Measurements from ENCODE around the gene NUDT3.
A peak's percentile ranks its signal among the peaks of the same experiment; 100 is the strongest.
"Not testable (repeated sequence)": the region's sequence is repeated elsewhere in the genome, so short reads cannot be mapped to it uniquely, and the experiment has no call there.

Gene NUDT3

DNA sequence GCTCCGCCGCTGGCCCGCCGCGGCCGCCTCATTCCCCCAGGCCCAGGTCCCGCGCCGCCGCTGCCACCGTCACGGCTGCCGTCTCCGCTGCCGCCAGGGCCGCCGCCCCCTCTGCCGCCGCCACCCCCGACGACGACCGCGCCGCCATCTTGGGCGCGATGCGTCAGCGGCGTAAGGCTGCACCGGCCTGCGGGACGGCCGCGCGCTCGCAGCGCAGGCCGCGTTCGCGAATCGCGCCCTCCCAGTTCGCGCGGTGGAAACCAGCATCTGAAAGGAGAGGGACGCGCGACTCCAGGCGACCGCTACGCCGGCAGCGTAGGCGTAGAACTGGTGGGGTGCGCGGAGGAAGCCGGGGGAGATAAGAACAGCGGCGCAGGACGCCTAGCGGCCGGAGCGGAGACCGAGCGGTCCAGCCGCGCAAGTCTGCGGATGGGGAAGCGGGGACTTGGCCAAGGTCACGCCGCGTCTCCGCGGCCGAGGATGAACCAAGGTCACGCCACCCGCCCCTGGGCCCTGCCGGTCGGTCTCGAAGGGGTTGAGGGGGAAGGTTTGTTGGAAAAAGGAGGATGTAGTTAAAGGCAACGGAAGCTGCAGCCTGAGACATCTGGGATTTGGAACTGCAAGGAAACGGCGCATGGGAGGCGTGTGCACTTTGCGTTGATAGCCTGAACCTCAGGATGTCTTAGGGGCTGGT lies at the start of gene NUDT3:
TSS of gene NUDT3 (minus strand) at position 173 of the 694 bp plus-strand sequence. CDS start 307 bp downstream, outside the sequence.
- peak; percentile 92 for DNase-seq (ENCODE audit: low read depth)

DNA sequence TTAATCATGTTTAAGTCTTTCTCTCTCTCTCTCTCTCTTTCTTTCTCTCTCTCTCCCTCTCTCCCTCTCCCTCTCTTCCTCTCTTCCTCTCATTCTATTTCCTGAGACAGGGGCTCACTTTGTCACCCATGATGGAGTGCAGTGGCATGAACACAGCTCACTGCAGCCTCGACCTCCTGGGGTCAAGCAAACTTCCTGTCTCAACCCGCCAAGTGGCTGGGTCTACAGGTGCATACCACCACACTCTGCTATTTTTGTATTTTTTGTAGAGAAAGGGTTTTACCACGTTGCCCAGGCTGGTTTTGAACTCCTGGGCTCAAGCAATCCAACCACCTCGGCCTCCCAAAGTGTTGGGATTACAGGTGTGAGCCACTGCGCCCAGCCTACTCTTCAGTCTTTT lies 49.1 kb upstream of the NUDT3 start:
- no peak for DNase-seq (ENCODE audit: low read depth)

DNA sequence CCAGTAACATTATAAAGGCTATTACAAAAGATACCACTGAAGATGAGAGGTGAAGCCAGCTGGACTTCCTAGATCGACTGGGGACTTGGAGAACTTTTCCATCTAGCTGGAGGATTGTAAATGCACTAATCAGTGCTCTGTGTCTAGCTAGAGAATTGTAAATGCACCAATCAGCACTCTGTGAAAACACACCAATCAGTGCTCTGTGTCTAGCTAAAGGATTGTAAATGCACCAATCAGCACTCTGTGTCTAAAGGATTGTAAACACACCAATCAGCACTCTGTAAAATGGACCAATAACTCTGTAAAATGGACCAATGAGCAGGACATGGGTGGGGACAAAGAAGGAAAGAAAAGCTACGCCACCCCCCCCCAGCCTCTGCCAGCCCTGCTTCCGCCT lies 47.0 kb upstream of the NUDT3 start:
- no peak for DNase-seq (ENCODE audit: low read depth)

DNA sequence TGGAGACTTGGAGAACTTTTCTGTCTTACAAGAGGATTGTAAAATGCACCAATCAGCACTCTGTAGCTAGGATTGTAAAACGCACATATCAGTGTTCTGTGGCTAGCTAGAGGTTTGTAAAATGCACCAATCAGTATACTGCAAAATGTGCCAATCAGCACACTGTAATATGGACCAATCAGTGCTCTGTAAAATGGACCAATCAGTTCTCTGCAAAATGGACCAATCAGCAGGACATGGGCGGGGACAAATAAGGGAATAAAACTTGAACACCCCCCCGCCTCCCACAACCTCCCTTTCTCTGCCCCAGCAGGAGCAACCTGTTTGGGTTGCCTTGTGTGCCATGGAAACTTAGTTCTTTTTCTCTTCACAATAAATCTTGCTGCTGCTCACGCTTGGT lies 46.2 kb upstream of the NUDT3 start:
- DNase-seq (ENCODE audit: low read depth): no peak

DNA sequence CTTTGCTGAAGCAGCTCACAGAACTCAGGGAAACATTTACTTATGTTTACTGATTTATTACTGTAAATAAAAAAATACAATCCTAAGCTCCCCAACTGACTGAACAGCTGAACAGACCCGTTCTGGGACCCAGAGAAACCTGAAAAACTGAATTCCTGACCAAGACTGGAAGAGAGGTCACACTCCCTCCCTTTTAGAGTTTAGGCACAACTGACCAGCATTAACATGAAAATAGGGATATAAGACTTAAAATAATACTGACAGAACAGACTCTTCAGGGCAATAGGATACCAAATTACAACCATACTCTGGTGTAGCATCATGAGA lies 45.1 kb upstream of the NUDT3 start:
- no peak for DNase-seq (ENCODE audit: low read depth)

DNA sequence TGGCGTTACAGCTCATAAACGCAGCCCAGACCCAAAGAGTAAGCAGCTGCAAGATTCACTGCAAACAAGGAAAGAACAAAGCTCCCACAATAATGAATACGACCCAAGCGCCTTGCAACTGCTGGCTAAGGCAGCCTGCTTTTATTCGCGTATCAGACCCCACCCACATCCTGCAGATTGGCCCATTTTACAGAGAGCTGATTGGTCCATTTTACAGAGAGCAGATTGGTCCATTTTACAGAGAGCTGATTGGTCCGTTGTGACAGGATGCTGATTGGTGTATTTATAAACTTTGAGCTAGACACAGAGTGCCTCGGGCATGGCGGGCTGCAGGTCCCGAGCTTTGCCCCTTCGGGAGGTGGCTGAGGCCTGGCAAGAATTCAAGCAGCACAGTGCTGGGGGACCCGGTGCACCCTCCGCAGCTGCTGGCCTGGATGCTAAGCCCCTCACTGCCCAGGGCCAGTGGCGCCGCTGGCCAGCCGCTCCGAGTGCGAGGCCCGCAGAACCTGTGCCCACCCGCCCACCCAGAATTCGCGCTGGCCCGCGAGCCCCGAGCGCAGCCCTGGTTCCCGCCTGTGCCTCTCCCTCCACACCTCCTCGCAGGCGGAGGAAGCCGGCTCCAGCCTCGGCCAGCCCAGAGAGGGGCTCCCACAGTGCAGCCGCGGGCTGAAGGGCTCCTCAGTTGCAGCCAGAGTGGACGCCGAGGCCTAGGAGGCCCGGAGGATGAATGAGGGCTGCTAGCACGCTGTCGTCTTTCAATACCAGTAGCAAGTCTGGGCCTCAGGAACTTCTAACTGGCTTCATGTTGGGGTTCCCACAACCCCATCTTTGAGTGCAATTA lies 44.6 kb upstream of the NUDT3 start:
- no peak for DNase-seq (ENCODE audit: low read depth)

DNA sequence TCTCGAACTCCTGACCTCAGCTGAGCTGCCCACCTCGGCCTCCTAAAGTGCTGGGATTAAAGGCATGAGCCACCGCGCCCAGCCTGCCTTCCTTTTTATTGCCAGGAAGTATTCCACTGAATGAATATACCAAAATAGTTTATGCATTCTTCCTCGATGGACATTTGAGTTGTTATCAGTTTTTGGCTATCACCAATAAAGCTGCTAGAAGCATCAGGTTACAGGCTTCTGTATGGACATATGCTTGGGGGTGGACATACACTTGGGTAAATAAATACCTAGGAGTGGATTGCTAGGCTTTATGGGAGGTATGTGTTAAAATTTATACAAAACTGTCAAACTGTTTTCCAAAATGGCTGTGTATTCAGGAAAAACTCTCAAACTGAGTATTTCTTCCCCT lies 43.4 kb upstream of the NUDT3 start:
- DNase-seq (ENCODE audit: low read depth): no peak

DNA sequence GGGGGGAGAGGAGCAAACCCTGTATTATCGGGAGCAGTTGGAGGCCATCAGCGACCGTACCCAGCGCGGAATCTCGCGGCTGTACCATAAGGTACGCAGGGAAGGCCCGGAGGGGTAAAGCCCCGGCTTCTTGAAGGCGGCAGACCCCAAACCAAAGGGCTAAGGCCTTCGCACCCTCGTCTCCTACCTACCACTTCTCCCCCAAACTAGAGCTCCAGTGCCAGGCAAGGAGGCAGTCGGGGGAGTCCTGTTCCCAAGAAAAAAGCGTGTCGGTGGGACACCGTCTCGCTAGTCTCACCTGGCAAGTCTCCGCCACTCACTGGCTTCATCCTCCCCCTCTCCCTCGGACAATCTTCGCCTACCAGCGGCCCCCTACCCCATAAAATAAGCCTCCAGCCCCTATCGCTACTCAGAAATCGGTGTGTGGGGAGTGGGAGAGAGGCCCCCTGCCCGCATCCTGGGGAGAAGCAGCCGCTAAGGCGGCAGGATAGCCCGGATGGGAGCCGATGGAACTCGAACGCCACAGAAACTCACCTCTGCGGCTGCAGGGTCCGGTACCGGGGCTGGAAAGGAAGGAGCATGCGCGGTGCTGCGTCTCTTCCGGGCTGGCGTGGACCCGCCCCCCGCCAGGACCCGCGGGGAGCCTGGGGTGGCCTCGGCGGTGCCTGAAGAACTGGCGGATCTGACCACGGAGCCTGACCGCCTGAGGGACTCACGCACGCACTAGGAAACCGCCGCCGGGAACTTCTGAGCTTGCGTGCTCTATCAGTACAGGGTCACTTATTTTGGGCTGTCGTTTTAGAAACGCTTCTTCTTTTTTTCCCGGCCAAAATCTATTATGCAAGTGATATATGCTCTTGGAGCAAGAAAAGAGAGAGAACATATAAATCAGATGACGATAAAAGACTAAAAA lies 33.3 kb upstream of the NUDT3 start, which contains the start of gene RPS10:
TSS of gene RPS10 (minus strand) at position 572 of the 913 bp plus-strand sequence. CDS start 848 bp downstream, outside the sequence.
- peak; percentile 80 for DNase-seq (ENCODE audit: low read depth)

DNA sequence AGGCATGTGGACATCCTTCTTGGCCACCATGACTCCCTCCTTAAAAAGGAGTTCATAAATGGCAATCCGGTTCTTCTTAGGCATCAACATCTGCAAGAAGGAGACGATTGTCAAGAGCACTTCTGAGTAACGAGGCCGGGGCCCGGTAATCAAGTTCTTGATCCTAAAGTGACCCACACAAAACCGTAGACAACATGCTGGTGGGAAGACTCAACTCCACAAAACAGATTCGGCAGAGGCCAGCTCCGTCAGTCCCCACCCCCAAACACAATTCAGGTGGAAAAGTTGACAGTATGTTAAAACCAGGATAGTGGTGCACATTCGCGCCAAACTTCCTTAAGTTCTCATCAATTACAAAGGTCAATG lies 32.6 kb upstream of the NUDT3 start:
- no peak for DNase-seq (ENCODE audit: low read depth)

DNA sequence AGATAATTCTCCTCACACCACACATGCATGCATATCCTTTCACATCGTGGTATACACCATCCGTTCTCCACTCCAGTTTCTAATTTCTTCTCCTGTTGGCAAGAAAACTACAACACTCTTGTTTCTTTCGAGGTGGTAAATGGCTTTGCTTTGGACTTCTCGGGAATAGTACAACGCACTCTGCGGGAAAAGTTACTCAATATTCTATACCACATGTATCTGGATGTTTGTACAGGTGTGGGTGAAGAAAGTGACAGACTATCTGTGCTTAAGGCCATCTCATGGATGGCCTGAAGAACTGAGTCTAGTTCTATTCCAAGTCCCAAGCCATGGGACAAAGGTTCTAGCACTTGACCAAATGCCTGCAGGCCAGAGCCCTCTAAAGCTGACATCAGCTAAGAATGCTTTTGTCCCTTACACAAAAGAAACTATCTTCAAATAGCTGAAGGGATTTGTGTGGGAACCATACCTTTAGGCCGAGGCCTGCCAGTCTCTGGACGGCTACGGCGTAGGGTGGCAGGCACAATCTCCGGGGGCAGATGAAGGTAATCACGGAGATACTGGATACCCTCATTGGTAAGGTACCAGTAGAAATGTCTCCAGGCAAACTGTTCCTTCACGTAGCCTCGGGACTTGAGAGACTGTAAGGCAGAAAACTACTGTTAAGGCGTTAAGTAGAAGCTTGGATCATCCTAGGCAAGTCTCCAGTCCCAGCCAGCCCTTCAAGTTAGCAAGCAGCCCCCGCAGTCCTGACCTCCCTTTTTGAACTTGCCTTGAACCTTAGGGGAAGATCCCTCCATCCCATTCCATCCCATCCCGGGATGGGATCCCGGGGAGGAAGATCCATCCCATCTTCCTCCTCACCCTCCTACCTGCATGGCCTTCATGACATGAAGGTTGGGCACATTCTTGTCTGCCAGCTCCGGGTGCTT lies 32.0 kb upstream of the NUDT3 start:
- no peak for DNase-seq (ENCODE audit: low read depth)

DNA sequence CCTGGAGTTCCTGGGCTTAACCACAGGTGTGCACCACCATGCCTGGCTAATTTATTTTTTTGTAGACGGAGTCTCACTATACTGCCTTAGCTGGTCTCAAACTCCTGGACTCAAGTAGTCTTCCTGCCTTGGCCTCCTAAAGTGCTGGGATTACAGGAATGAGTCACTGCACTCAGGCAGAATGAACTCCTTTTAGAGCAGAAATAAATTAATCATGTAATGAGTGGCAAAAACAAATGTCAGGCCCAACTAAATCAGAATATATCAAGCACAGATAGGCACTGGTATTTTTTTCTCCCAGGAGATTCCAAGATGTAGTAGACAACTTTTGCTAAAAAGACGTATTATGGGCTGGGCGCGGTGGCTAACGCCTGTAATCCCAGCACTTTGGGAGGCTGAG lies 30.8 kb upstream of the NUDT3 start:
- DNase-seq (ENCODE audit: low read depth): no peak

DNA sequence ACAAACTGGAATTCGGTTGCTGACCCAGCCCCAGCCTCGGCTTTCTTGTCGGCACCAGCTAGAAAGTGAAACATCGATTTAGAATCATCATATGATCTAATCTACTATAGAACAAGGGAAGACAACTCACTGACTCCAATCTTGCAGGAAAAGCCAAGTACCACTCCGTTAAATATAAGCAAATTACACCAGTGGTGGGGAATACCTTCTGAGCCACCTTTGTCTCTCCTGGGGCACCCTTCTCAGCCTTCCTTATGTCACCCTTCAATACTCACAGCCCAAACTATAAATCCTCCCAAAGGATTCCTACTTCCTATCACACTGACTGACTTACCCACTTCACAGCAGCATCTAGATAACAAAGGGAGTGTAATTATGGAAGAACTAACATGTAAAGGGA lies 25.9 kb upstream of the NUDT3 start:
- no peak for DNase-seq (ENCODE audit: low read depth)

DNA sequence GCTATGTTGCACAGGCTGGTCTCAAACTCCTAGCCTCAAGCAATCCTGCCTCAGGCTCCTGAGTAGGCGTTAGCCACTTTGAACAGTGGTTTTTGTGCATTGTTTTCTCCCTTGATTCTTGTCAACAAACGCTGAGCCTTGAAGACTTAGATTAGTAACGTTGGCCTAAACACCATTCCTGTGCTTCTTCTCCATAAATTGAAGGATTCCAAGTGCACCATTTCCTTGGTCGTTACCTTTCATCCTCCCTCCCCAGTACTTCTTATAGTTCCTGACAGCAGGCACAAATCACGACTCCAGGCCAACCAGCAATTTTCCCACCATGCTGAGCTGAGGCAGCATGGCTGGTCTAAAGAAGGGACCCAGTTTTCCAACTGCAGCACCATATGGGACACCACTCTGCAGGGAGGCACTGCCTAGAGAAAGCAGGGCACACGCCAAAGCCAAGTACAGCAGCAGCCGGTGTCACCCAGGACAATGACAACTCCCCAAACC lies 24.5 kb upstream of the NUDT3 start:
- DNase-seq (ENCODE audit: low read depth): no peak

DNA sequence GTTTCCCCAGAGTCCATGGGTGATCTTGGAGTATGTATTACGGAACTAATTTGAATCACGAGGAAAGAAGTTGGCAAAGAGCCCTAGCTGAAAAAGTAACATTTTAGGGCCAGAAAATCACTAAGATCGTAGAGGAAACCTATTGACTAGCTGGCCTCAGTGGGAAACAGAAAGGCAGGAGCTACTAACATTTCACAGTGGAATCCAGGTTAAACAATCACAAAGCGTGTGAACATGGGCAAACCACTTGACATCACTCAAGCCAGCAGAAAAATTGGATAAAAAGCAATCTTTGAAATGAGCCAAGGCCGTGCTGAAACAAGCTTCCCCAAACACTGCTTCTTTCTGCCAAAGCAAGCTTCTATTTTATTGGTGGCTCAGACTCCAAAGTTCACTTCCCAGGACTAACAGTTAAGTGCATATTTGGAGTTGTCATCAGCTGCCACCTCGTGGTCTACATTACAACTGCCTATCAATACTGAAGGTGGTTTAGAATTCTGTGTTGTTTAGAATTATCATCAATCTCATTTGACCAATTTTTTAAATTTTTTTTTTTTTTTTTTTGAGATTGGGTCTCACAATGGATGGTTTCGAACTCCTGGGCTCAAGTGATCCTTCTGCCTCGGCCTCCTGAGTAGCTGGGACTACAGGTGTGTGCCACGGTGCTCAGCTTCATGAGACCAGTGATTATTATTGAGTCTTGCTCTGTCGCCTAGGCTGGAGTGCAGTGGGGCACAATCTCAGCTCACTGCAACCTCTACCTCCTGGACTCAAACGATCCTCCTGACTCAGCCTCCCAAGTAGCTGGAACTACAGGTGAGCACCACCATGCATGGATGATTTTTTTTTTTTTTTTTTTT lies 22.8 kb upstream of the NUDT3 start:
- peak; percentile 23 for DNase-seq (ENCODE audit: low read depth)

DNA sequence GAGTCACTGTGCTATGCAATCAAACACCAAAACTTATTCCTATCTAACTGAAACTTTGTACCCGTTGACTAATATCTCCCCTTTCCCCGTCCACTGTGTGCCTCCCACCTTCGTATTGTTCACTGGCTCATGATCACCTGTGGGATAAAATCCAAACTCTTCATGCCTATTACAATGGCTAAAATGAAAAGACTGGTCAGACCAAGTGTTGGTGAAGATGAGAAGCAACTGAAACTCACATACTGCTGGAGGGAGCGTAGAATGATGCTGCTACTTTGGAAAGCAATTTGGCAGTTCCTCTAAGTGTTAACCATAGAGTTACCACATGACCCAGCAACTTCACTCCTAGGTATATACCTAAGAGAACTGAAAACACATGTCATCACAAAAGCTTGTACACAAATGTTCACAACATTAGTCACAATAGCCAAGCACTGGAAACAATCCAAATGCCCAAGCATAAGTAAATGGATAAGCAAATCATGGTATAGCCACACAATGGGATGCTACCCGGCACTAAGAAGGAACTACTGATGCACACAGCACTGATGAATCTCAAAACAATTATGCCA lies 20.3 kb upstream of the NUDT3 start:
- no peak for DNase-seq (ENCODE audit: low read depth)

DNA sequence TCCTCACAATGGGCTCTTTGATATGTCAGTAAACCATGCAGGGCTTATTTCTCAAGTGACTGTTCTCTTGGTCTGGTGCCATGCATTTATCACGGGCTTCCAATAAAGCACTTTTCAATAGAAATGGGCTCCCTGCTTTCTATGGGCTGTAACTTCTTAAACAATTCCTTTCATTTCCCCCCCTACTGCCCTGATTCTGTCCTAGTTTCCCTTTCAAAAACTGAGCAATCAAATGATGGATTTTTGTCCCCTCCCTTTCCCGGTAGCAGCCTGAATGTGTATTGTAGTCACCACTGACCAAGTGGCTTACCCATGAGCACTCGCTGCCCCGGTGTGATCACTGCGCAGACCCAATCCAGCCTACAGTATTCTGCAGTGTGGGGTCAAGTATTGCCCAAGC lies 19.5 kb upstream of the NUDT3 start:
- no peak for DNase-seq (ENCODE audit: low read depth)

DNA sequence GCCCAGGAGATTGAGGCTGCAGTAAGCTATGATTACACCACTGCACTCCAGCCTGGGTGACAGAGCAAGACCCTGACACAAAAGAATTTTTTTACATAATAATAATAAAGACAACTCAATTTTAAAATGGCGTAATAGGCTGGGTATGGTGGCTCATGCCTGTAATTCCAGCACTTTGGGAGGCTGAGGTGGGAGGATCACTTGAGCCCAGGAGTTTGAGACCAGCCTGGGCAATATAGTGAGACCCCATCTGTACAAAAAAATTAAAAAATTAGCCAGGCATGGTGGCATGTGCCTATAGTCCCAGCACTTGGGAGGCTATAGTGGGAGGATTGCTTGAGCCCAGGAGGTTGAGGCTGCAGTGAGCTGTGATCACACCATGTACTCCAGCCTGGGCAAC lies 15.4 kb upstream of the NUDT3 start:
- not testable (repeated sequence) for DNase-seq (ENCODE audit: low read depth)

DNA sequence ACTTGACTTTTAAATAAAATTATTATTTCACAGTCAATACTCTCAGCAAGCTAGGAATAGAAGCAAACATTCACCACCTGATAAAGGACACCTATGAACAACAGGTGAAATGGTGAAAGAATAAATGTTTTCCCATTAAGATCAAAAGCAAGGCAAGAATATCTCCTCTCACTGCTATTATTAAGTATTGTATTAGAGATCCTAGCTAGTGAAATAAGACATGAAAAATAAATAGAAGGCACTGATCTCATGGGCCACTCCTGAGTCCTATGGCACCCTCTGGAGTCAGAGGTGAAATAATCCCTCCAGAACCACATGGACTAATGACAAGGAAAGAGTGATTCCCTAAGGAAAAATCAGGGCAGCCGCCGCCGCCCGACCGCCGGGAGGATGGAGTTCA lies 4.0 kb upstream of the NUDT3 start:
- DNase-seq (ENCODE audit: low read depth): no peak

DNA sequence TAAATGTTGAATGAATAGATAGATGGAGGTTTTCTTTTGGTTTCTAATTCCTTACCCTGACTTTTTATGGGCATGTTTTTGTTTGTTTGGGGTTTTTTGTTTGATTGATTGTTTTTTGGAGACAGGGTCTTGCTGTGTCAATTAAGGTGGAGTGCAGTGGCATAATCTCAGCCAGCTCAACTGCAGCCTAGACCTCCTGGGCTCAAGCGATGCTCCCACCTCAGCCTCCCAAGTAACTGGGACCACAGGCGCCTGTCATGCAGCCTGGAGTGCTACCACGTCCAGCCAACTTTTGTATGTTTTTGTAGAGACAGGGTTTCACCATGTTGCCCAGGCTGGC lies 1.5 kb upstream of the NUDT3 start:
- no peak for DNase-seq (ENCODE audit: low read depth)
